HCT116 (cell line): ENCODE data around the gene DGKB. TPM values are rescaled to one million over a fixed set of nuclear protein-coding genes. Genes with fewer than 3 reads are reported as not detected.

ENCODE experiments used
- ATAC-seq: fragments of 200-7000 bp; cut with Tn5 transposase; 2 replicates; pipeline ENCODE4 v1.9.1; 2020; ENCODE audit warnings: mild to moderate bottlenecking, moderate library complexity
- BruUV-seq: library from RNA; stranded (reverse); fragments of 400-500 nt; replicated peaks from 2 replicates; lab custom pipeline; 2021; lab: Mats Ljungman, UMichigan
- CTCF ChIA-PET: fragments of 300-600 bp; sonication (Branson Sonifier 250); formaldehyde crosslinking; loops from one replicate; lab custom pipeline; 2021; ENCODE audit warnings: antibody characterized with exemption; lab: Charles Lee
- POLR2A ChIA-PET: fragments of 300-600, 350-600 bp; sonication (Branson Sonifier 250); formaldehyde crosslinking; loops from one replicate; lab custom pipeline; 2021; ENCODE audit warnings: antibody characterized with exemption; lab: Charles Lee
- RAD21 ChIA-PET, 2 experiments: fragments of 300-600 bp; sonication (Branson Sonifier 250); formaldehyde crosslinking; loops; one replicate each; lab custom pipeline; 2023; ENCODE audit warnings: low total read pairs in 2 of 2; ENCODE audit not compliant: uncharacterized antibody in 2 of 2, unreplicated experiment in 2 of 2, low non-redundant PET in 1 of 2; lab: Charles Lee
- DNase-seq: peaks from one replicate; pipeline ENCODE4 v3.0.0-alpha.2; 2010; ENCODE audit warnings: low read depth, low spot score
- H2AFZ ChIP-seq: fragments of 200-600 bp; shearing (Covaris generic), sonication (generic); 2 replicates; pipeline ENCODE4 v1.6.1; 2017; ENCODE audit warnings: low read depth, mixed run types, mixed read lengths, antibody characterized with exemption, low read length; ENCODE audit not compliant: poor library complexity, severe bottlenecking
- H3K27ac ChIP-seq: 2 replicates; pipeline ENCODE4 v1.5.1; 2012; ENCODE audit warnings: low read depth, low read length
- H3K27me3 ChIP-seq: fragments of 200-600 bp; sonication (generic); 2 replicates; pipeline ENCODE4 v1.6.1; 2016; ENCODE audit warnings: mixed run types, low read length, mixed read lengths; ENCODE audit not compliant: insufficient read depth
- H3K36me3 ChIP-seq, 2 experiments: fragments of 200-500 bp in 1 of 2; fragments of 200-600 bp in 1 of 2; sonication (Bioruptor generic) in 1 of 2; sonication (generic) in 1 of 2; 2 replicates each; pipeline versions ENCODE4 v1.5.1 to v1.6.1; 2014 to 2016; ENCODE audit warnings: low read length in 2 of 2, inconsistent platforms in 1 of 2, mixed read lengths in 1 of 2, mixed run types in 1 of 2; ENCODE audit not compliant: insufficient read depth in 2 of 2, control insufficient read depth in 1 of 2
- H3K4me1 ChIP-seq, 2 experiments: fragments of 200-600 bp in 1 of 2; sonication (generic) in 1 of 2; 2 replicates each; pipeline versions ENCODE4 v1.5.1 to v1.6.1; 2012 to 2017; ENCODE audit warnings: low read length in 2 of 2, inconsistent platforms in 1 of 2, mild to moderate bottlenecking in 1 of 2, mixed read lengths in 1 of 2, mixed run types in 1 of 2, moderate library complexity in 1 of 2; ENCODE audit not compliant: insufficient read depth in 2 of 2, control insufficient read depth in 1 of 2
- H3K4me2 ChIP-seq: fragments of 200-600 bp; sonication (generic); 2 replicates; pipeline ENCODE4 v1.6.1; 2017; ENCODE audit warnings: mixed run types, low read length, mixed read lengths
- H3K4me3 ChIP-seq, 2 experiments: fragments of 200-600 bp in 1 of 2; sonication (generic) in 1 of 2; replicated peaks in 1 of 2; 2 replicates each; pipeline ENCODE4 v1.5.1; 2011 to 2016; ENCODE audit warnings: low read length in 2 of 2, control low read depth in 1 of 2, low read depth in 1 of 2, mild to moderate bottlenecking in 1 of 2, mixed read lengths in 1 of 2, mixed run types in 1 of 2
- H3K79me2 ChIP-seq: fragments of 200-600 bp; sonication (generic); 2 replicates; pipeline ENCODE4 v1.6.1; 2017; ENCODE audit warnings: mild to moderate bottlenecking, mixed run types, low read length, moderate library complexity, mixed read lengths; ENCODE audit not compliant: insufficient read depth
- H3K9ac ChIP-seq: fragments of 200-600 bp; sonication (generic); 2 replicates; pipeline ENCODE4 v1.6.1; 2016; ENCODE audit warnings: low read length, mixed read lengths
- H3K9me2 ChIP-seq: fragments of 200-600 bp; sonication (generic), shearing (Covaris generic); 2 replicates; pipeline ENCODE4 v1.6.1; 2017; ENCODE audit warnings: mixed run types, mild to moderate bottlenecking, moderate library complexity; ENCODE audit not compliant: insufficient read depth
- H3K9me3 ChIP-seq, 2 experiments: fragments of 200-500 bp in 1 of 2; fragments of 200-600 bp in 1 of 2; sonication (Bioruptor generic) in 1 of 2; sonication (generic) in 1 of 2; 2 replicates each; pipeline ENCODE4 v1.6.1; 2014 to 2017; ENCODE audit warnings: low read length in 2 of 2, mixed read lengths in 2 of 2, inconsistent platforms in 1 of 2, low read depth in 1 of 2, mild to moderate bottlenecking in 1 of 2, mixed run types in 1 of 2, moderate library complexity in 1 of 2; ENCODE audit not compliant: control insufficient read depth in 1 of 2, insufficient read depth in 1 of 2
- H4K20me1 ChIP-seq: fragments of 200-600 bp; sonication (generic), shearing (Covaris generic); 2 replicates; pipeline ENCODE4 v1.6.1; 2017; ENCODE audit warnings: mixed run types, mild to moderate bottlenecking, moderate library complexity; ENCODE audit not compliant: insufficient read depth
- ATF3 ChIP-seq: IDR thresholded peaks from 2 replicates; pipeline ENCODE4 v1.6.1; 2012
- CEBPB ChIP-seq: IDR thresholded peaks from 2 replicates; pipeline ENCODE4 v1.6.1; 2012; ENCODE audit warnings: low read depth
- EGR1 ChIP-seq: IDR thresholded peaks from 2 replicates; pipeline ENCODE4 v1.6.1; 2012; ENCODE audit warnings: low read depth
- EZH2 ChIP-seq: fragments of 200-600 bp; sonication (generic); IDR thresholded peaks from 2 replicates; pipeline ENCODE4 v1.6.1; 2017; ENCODE audit warnings: antibody characterized with exemption, mixed run types
- FOSL1 ChIP-seq: IDR thresholded peaks from 2 replicates; pipeline ENCODE4 v1.6.1; 2012; ENCODE audit warnings: low read depth
- JUND ChIP-seq: IDR thresholded peaks from 2 replicates; pipeline ENCODE4 v1.6.1; 2012
- MAX ChIP-seq: IDR thresholded peaks from 2 replicates; pipeline ENCODE4 v1.6.1; 2012
- POLR2AphosphoS5 ChIP-seq: IDR thresholded peaks from 2 replicates; pipeline ENCODE4 v1.6.1; 2011; ENCODE audit warnings: mild to moderate bottlenecking, low read depth, low read length, moderate library complexity
- REST ChIP-seq: IDR thresholded peaks from 2 replicates; pipeline ENCODE4 v1.6.1; 2012; ENCODE audit warnings: low read depth
- SIN3A ChIP-seq: IDR thresholded peaks from 2 replicates; pipeline ENCODE4 v1.6.1; 2012; ENCODE audit warnings: low read depth
- SP1 ChIP-seq: IDR thresholded peaks from 2 replicates; pipeline ENCODE4 v1.6.1; 2012; ENCODE audit warnings: low read depth
- SRF ChIP-seq: IDR thresholded peaks from 2 replicates; pipeline ENCODE4 v1.6.1; 2012; ENCODE audit warnings: low read depth
- TCF7L2 ChIP-seq: IDR thresholded peaks from 2 replicates; pipeline ENCODE4 v1.7.0; 2011; ENCODE audit warnings: borderline replicate concordance, inconsistent platforms; ENCODE audit not compliant: insufficient read depth, insufficient read length; ENCODE audit errors: extremely low read depth
- YY1 ChIP-seq: IDR thresholded peaks from 2 replicates; pipeline ENCODE4 v1.6.1; 2011; ENCODE audit warnings: low read length, low read depth, moderate library complexity, mild to moderate bottlenecking; ENCODE audit not compliant: insufficient replicate concordance; ENCODE audit errors: extremely low read depth
- ZBTB33 ChIP-seq: IDR thresholded peaks from 2 replicates; pipeline ENCODE4 v1.6.1; 2011; ENCODE audit warnings: mild to moderate bottlenecking, low read length, moderate library complexity; ENCODE audit not compliant: insufficient replicate concordance; ENCODE audit errors: extremely low read depth
- ZNF274 ChIP-seq: fragments of 200-500 bp; sonication (Bioruptor generic); IDR thresholded peaks from 2 replicates; pipeline ENCODE4 v1.6.1; 2014; ENCODE audit warnings: mild to moderate bottlenecking, low read depth, low read length, inconsistent platforms
- intact Hi-C: fragments of 100-400 bp; cut with micrococcal nuclease; formaldehyde crosslinking; loops from 2 replicates; pipeline ENCODE4 v1.10.0; 2022
- total RNA-seq: library from RNA; stranded (reverse); gene quantifications from one replicate; pipeline ENCODE4 v1.2.1, GENCODE V29; 2021; ENCODE audit not compliant: unreplicated experiment

DGKB gene
- total RNA-seq, 1 experiment from 2014 or later: 0.05 TPM

- CTCF ChIA-PET: no interaction called here
- POLR2A ChIA-PET: no interaction called here
- H3K4me1 ChIP-seq: no peaks in the 10 kb centered on the region
- no peak overlapping the region for H3K4me2 ChIP-seq
- no peak for ATAC-seq
- H3K4me3 ChIP-seq: no peak overlapping the region
- TF ChIP-seq ZBTB33 (no peak), REST (no peak), SP1 (no peak), ZNF274 (no peak), EZH2 (no peak), SIN3A (no peak), POLR2AphosphoS5 (no peak), MAX (no peak), FOSL1 (no peak), ATF3 (no peak), CEBPB (no peak), EGR1 (no peak), SRF (no peak), JUND (no peak), TCF7L2 (no peak), YY1 (no peak)
- H3K9me3 ChIP-seq: no peaks in the 10 kb centered on the region
- no peaks in the 10 kb centered on the region for H3K27me3 ChIP-seq
- RAD21 ChIA-PET: no interaction called here
- no peaks in the 10 kb centered on the region; the same call in 1 of the 2 replicates for H3K9me2 ChIP-seq
- no peak overlapping the region for H2AFZ ChIP-seq
- H3K79me2 ChIP-seq: no peaks in the 10 kb centered on the region
- no peak overlapping the region for H3K27ac ChIP-seq
- H3K36me3 ChIP-seq: no peaks in the 10 kb centered on the region
- H4K20me1 ChIP-seq: no peaks in the 10 kb centered on the region
- H3K9ac ChIP-seq: no peak overlapping the region
- no TSS peak for BruUV-seq
- no peak for DNase-seq
- intact Hi-C loops: no loop called here
Observed at GRCh38 chr7:14407246-14408015, 495.1 kb downstream of the DGKB start.
